ENCODE measurements around the gene KRTAP20-1.

- TF ChIP-seq EZH2 (IDR thresholded peaks at IDR 0.05; ENCODE audit: borderline replicate concordance, low read depth, low read length, severe bottlenecking), result no peak
- TF ChIP-seq CTCF (IDR thresholded peaks at IDR 0.05; ENCODE audit: borderline replicate concordance, extremely low read depth, low read length, poor library complexity, severe bottlenecking), result no peak
Observed at GRCh38 chr21:30582870-30583269, 33.4 kb upstream of the KRTAP20-1 start.

All from DND-41 (cell line).